H1 (cell line): Measurements from ENCODE around the gene FTL. TPM values are rescaled to one million over a fixed set of nuclear protein-coding genes. Genes with fewer than 3 reads are reported as not detected.

Experiments
- EP300 ChIP-seq, 2 experiments: IDR thresholded peaks; 1 replicate in 1 of 2; 2 replicates in 1 of 2; pipeline ENCODE4 v1.6.1; 2011 to 2012; ENCODE audit warnings: low read depth in 2 of 2, low read length in 2 of 2, mild to moderate bottlenecking in 2 of 2, borderline replicate concordance in 1 of 2, inconsistent platforms in 1 of 2, moderate library complexity in 1 of 2
- RFX5 ChIP-seq: IDR thresholded peaks from 2 replicates; pipeline ENCODE4 v1.6.1; 2011; ENCODE audit warnings: low read depth, low read length, improper control_type of control experiment, borderline replicate concordance
- RNF2 ChIP-seq: fragments of 200-900, 300-1000 bp; sonication (generic); IDR thresholded peaks from 2 replicates; pipeline ENCODE4 v1.7.1; 2016; ENCODE audit warnings: borderline replicate concordance, low read depth, mild to moderate bottlenecking, antibody characterized with exemption, low read length; ENCODE audit not compliant: poor library complexity, severe bottlenecking; ENCODE audit errors: missing control alignments
- SP1 ChIP-seq: IDR thresholded peaks from 2 replicates; pipeline ENCODE4 v1.6.1; 2011; ENCODE audit warnings: low read depth, low read length
- SRF ChIP-seq: IDR thresholded peaks from 2 replicates; pipeline ENCODE4 v1.6.1; 2011; ENCODE audit warnings: mild to moderate bottlenecking, low read depth, low read length, moderate library complexity
- TCF12 ChIP-seq: IDR thresholded peaks from 2 replicates; pipeline ENCODE4 v1.6.1; 2011; ENCODE audit warnings: low read depth, mild to moderate bottlenecking, low read length
- polyA plus RNA-seq, 7 experiments: library from polyadenylated mRNA; depleted of rRNA in 3 of 7; stranded (reverse) in 5 of 7; unstranded in 2 of 7; fragments of >200 nt in 5 of 7; fragments of 200-250 nt in 2 of 7; gene quantifications; 1 replicate in 5 of 7; 2 replicates in 1 of 7; 4 replicates in 1 of 7; pipeline versions ENCODE4 v1.2.1 to v1.2.3, GENCODE V29; 2011 to 2013; ENCODE audit warnings: missing spikeins in 2 of 7, mixed read lengths in 2 of 7
- total RNA-seq: library from RNA; stranded (reverse); fragmentation: NEBNext Ultra II Directional; extraction: Animal tissue kit (Norgen Biotek cat#: 25700); gene quantifications from 2 replicates; pipeline ENCODE4 v1.2.1, GENCODE V29; 2021

FTL gene
- total and polyA plus RNA-seq, 2 of the 8 experiments (the other 6 are each of a cell fraction or from before 2014, with no cell fraction given) = 1,751 to 2,427 TPM

DNA sequence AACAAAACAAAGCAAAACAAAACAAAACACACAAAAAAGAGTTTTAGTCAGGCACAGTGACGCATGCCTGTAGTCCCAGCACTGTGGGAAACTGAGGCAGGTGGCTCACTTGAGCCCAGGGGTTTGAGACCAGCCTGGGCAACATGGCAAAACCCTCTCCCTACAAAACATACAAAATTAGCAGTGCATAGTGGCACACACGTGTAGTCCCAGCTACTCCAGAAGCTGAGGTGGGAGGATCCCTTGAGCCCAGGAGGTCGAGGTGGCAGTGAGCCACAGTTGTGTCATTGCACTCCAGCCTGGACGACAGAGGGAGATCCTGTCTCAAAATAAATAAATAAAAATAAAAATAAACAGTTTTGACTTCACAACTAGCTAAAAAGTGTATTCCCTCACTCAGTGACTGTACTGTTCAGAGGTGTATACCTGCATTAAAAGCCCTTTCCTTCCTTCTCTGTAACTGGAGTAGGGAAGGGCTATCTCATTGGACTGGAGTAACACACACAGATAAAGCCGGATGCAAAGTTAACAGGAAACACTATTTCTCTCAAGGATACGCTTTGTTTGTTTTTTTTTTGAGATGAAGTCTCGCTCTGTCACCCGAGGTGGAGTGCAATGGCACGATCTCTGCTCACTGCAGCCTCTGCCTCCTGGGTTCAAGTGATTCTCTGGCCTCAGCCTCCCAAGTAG lies 14.1 kb upstream of the FTL start (continued):
- no peak for TF ChIP-seq EP300 (IDR thresholded peaks at IDR 0.05; ENCODE audit: borderline replicate concordance in 1 of 2, low read depth in 2 of 2, low read length in 2 of 2)
- no peak for TF ChIP-seq SP1
- TF ChIP-seq RNF2 = no peak
- no peak for TF ChIP-seq SRF
- TF ChIP-seq RFX5 = no peak
- no peak for TF ChIP-seq TCF12
